HG03521 (cell line): ENCODE data around the gene AATF.
A peak's percentile ranks its signal among the peaks of the same experiment; 100 is the strongest.

Experiments used
- ATAC-seq: cut with Tn5 transposase; IDR thresholded peaks from one replicate; pipeline ENCODE4 v1.9.1; 2021; ENCODE audit warnings: mild to moderate bottlenecking, moderate library complexity; ENCODE audit not compliant: unreplicated experiment

AATF gene

GRCh38 chr17:36948717-36949460 is at the start of gene AATF:
AATF (plus strand) TSS chr17:36948954; CDS start chr17:36949126, 172 bp downstream.
- peak; percentile 88 for ATAC-seq

- no peak for ATAC-seq
These were observed 49.2 kb upstream of the AATF start for GRCh38 chr17:36899250-36900159.

- no peak for ATAC-seq
These were observed 48.6 kb upstream of the AATF start for GRCh38 chr17:36900160-36900512.

- ATAC-seq: no peak
These were observed 47.2 kb upstream of the AATF start for GRCh38 chr17:36901506-36901905.

GRCh38 chr17:36907407-36907806 is 41.3 kb upstream of the AATF start:
- ATAC-seq: no peak

GRCh38 chr17:36910513-36910912 is 38.2 kb upstream of the AATF start:
- no peak for ATAC-seq

- no peak for ATAC-seq
These were observed 37.8 kb upstream of the AATF start for GRCh38 chr17:36911001-36911400.

GRCh38 chr17:36913132-36913531 is 35.6 kb upstream of the AATF start:
- no peak for ATAC-seq

GRCh38 chr17:36918211-36918691 is 30.5 kb upstream of the AATF start:
- no peak for ATAC-seq

- ATAC-seq: no peak
These were observed 29.3 kb upstream of the AATF start for GRCh38 chr17:36919407-36919968.

- ATAC-seq: no peak
These were observed 28.4 kb upstream of the AATF start for GRCh38 chr17:36920032-36921005.

- no peak for ATAC-seq
These were observed 27.5 kb upstream of the AATF start for GRCh38 chr17:36921095-36921851.

- ATAC-seq: no peak
These were observed 26.6 kb upstream of the AATF start for GRCh38 chr17:36922175-36922574.

GRCh38 chr17:36923814-36924221 is 24.9 kb upstream of the AATF start:
- ATAC-seq: no peak

- no peak for ATAC-seq
These were observed 22.5 kb upstream of the AATF start for GRCh38 chr17:36926226-36926625.

GRCh38 chr17:36926701-36927100 is 22.1 kb upstream of the AATF start:
- no peak for ATAC-seq

GRCh38 chr17:36928471-36929345 is 20.0 kb upstream of the AATF start:
- ATAC-seq: no peak

GRCh38 chr17:36929851-36930582 is 18.7 kb upstream of the AATF start:
- ATAC-seq: no peak
